ENCODE data around the gene BCL11B. TPM values are rescaled to one million over a fixed set of nuclear protein-coding genes. Genes with fewer than 3 reads are reported as not detected.

BCL11B gene
- total RNA-seq, 1 donor from 2014 or later = 2.3 TPM

DNA sequence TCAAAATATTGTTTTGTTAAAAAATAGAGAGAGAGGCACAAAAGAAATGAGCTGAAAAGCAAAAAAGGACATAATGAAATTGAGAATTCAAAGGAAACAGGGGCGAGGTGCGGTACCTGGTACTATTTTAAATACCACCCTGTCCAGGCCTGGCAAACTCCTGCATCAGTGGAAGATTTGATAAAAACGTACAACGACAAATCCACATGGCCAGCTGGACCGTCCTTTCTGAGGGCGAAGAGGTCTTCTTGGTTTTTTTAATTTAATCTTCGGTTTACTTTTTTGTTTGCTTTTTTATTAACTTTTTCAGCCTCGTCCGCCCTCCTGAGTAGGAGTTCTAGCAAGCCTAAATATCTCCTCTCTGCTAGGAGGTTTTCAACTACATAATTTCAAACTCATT lies 11.9 kb downstream of the BCL11B start:
- Mint-ChIP-seq H3K9me3 (ENCODE audit: low read depth) (no peaks in the 10 kb centered on the region), H3K27me3 (peaks cover 82% of the 10 kb centered on the region), H3K4me3 (ENCODE audit: low read depth) (no peak overlapping the region), H3K36me3 (ENCODE audit: insufficient read depth) (no peaks in the 10 kb centered on the region), H3K4me1 (ENCODE audit: low read depth) (peaks cover 7% of the 10 kb centered on the region), H3K27ac (no peak overlapping the region)
- DNase-seq (ENCODE audit: low spot score, unreplicated experiment) = no peak
- no peak for TF ChIP-seq CTCF (IDR thresholded peaks at IDR 0.05; ENCODE audit: unreplicated experiment)

GRCh38 chr14:99258876-99259726 lies 12.9 kb downstream of the BCL11B start:
- Mint-ChIP-seq H3K27me3 (peaks cover 75% of the 10 kb centered on the region), H3K4me3 (ENCODE audit: low read depth) (no peak overlapping the region), H3K36me3 (ENCODE audit: insufficient read depth) (no peaks in the 10 kb centered on the region), H3K27ac (no peak overlapping the region), H3K4me1 (ENCODE audit: low read depth) (peaks cover 7% of the 10 kb centered on the region), H3K9me3 (ENCODE audit: low read depth) (no peaks in the 10 kb centered on the region)
- no peak for DNase-seq (ENCODE audit: low spot score, unreplicated experiment)
- no peak for TF ChIP-seq CTCF (IDR thresholded peaks at IDR 0.05; ENCODE audit: unreplicated experiment)

DNA sequence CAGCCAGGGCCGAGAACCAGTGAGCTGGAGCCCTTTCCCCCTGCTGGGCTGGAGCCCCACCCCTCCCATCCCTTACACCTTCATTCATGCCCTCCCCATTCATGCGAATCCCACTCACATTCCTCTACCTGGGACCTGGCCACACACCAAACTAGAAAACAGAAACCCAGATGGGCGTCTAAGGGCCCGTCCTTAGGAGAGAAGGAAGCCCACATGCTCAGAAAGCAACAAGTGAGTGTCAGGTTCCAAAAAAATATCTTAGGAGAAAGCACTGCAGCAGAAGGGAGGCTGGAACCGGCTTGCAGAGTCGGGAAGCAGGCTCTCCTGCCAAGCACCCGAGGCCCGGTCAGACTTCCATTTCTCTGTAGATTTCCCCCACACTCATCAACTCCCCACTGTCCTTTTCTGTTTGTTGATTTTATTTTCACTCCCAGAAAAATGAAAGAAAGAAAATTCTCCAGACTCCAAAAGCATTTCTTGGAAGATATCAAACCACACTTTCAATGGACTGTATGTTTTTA lies 13.6 kb downstream of the BCL11B start:
- H3K27ac Mint-ChIP-seq = no peak overlapping the region
- H3K36me3 Mint-ChIP-seq (ENCODE audit: insufficient read depth) = no peaks in the 10 kb centered on the region
- H3K4me3 Mint-ChIP-seq (ENCODE audit: low read depth) = no peak overlapping the region
- no peak for DNase-seq (ENCODE audit: low spot score, unreplicated experiment)
- H3K9me3 Mint-ChIP-seq (ENCODE audit: low read depth) = no peaks in the 10 kb centered on the region
- peaks cover 73% of the 10 kb centered on the region for H3K27me3 Mint-ChIP-seq
- TF ChIP-seq CTCF (IDR thresholded peaks at IDR 0.05; ENCODE audit: unreplicated experiment) = no peak
- peaks cover 7% of the 10 kb centered on the region for H3K4me1 Mint-ChIP-seq (ENCODE audit: low read depth)

DNA sequence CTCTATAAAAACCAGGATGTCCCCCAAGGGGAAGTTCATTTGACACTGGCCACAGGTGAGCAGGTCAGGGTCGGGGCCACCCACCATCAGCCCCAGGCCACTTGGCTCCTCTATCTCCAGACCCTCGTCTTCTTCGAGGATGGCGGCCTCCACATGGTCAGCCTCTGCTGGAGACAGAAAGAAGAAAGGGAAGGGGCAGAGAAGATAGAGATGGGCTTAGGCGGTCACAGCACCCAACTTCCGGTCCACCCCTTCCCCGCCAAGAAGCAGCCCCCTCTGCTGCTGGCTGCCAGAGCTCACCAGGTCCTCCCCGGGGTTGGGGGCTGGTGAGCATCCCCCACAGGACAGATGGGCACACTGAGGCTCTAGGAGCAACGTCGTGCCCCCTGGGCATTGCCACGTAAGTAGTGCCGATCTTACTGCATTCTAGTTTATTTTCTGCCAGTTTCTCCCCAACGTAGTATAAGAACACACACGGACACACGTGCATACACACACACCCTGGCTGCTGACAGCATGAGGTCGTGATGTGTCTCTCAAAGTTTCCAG lies 14.2 kb downstream of the BCL11B start:
- H3K27ac Mint-ChIP-seq = no peak overlapping the region

More for the DNA sequence above, 14.2 kb downstream of the BCL11B start:
- Mint-ChIP-seq H3K36me3 (ENCODE audit: insufficient read depth) (no peaks in the 10 kb centered on the region), H3K4me3 (ENCODE audit: low read depth) (no peak overlapping the region), H3K4me1 (ENCODE audit: low read depth) (peaks cover 3% of the 10 kb centered on the region), H3K9me3 (ENCODE audit: low read depth) (no peaks in the 10 kb centered on the region), H3K27me3 (peaks cover 69% of the 10 kb centered on the region)
- no peak for DNase-seq (ENCODE audit: low spot score, unreplicated experiment)
- TF ChIP-seq CTCF (IDR thresholded peaks at IDR 0.05; ENCODE audit: unreplicated experiment) = no peak
